Panc1 (cell line): ENCODE results near the gene SLC16A8. TPM values are rescaled to one million over a fixed set of nuclear protein-coding genes. Genes with fewer than 3 reads are reported as not detected.

Experiments used
- ATAC-seq: fragments of 200-7000 bp; cut with Tn5 transposase; 2 replicates; pipeline ENCODE4 v1.9.1; 2020; ENCODE audit warnings: mild to moderate bottlenecking, moderate library complexity
- BruUV-seq: library from RNA; stranded (reverse); fragments of 400-500 nt; replicated peaks from 2 replicates; lab custom pipeline; 2021; lab: Mats Ljungman, UMichigan
- CTCF ChIA-PET: fragments of 300-600 bp; sonication (Branson Sonifier 250); formaldehyde crosslinking; loops from one replicate; lab custom pipeline; 2022; ENCODE audit warnings: antibody characterized with exemption; lab: Charles Lee
- POLR2A ChIA-PET: fragments of 300-600 bp; sonication (Branson Sonifier 250); formaldehyde crosslinking; loops from one replicate; lab custom pipeline; 2022; ENCODE audit warnings: antibody characterized with exemption; lab: Charles Lee
- DNase-seq: peaks from one replicate; pipeline ENCODE4 v3.0.0-alpha.2; 2010; ENCODE audit warnings: low read depth, low spot score
- H3K27ac ChIP-seq: 2 replicates; pipeline ENCODE4 v1.5.1; 2011; ENCODE audit warnings: mild to moderate bottlenecking, low read length, inconsistent platforms
- H3K27me3 ChIP-seq: fragments of 200-500 bp; sonication (Bioruptor generic); 2 replicates; pipeline ENCODE4 v1.6.0; 2014; ENCODE audit warnings: low read length, inconsistent platforms; ENCODE audit not compliant: control insufficient read depth, insufficient read depth
- H3K36me3 ChIP-seq: fragments of 200-500 bp; sonication (Bioruptor generic); 2 replicates; pipeline ENCODE4 v1.5.1; 2014; ENCODE audit warnings: inconsistent platforms, mild to moderate bottlenecking, low read length, moderate library complexity; ENCODE audit not compliant: control insufficient read depth, insufficient read depth
- H3K4me1 ChIP-seq: 2 replicates; pipeline ENCODE4 v1.5.1; 2011; ENCODE audit warnings: inconsistent platforms, mild to moderate bottlenecking, low read length, moderate library complexity; ENCODE audit not compliant: control insufficient read depth, insufficient read depth
- H3K4me3 ChIP-seq, 2 experiments: 2 replicates each; pipeline ENCODE4 v1.5.1; 2011 to 2012; ENCODE audit warnings: low read depth in 2 of 2, low read length in 2 of 2, mild to moderate bottlenecking in 2 of 2, inconsistent platforms in 1 of 2, moderate library complexity in 1 of 2
- H3K9me3 ChIP-seq: fragments of 200-500 bp; sonication (Bioruptor generic); 2 replicates; pipeline ENCODE4 v1.5.1; 2014; ENCODE audit warnings: low read depth, mild to moderate bottlenecking, inconsistent platforms, low read length, moderate library complexity; ENCODE audit not compliant: control insufficient read depth, insufficient read depth
- POLR2AphosphoS5 ChIP-seq: IDR thresholded peaks from 2 replicates; pipeline ENCODE4 v1.6.1; 2012; ENCODE audit warnings: mild to moderate bottlenecking, low read depth, low read length, moderate library complexity
- SIN3A ChIP-seq: IDR thresholded peaks from 2 replicates; pipeline ENCODE4 v1.6.1; 2012; ENCODE audit warnings: low read depth, mild to moderate bottlenecking, low read length, moderate library complexity, borderline replicate concordance; ENCODE audit not compliant: insufficient read depth
- TCF7L2 ChIP-seq: IDR thresholded peaks from 2 replicates; pipeline ENCODE4 v1.6.1; 2011; ENCODE audit warnings: mild to moderate bottlenecking, low read depth, low read length, inconsistent platforms
- in situ Hi-C: cut with HindIII; loops from 2 replicates; pipeline ENCODE4 v1.10.0; 2016; ENCODE audit warnings: low sequenced_read_pairs, low pct_unique_long_range_greater_than_20kb
- intact Hi-C: fragments of 100-400 bp; cut with micrococcal nuclease; formaldehyde crosslinking; loops from one replicate; pipeline ENCODE4 v1.10.0; 2022; ENCODE audit not compliant: unreplicated experiment
- total RNA-seq: library from RNA; stranded (reverse); gene quantifications from one replicate; pipeline ENCODE4 v1.2.1, GENCODE V29; 2021; ENCODE audit not compliant: unreplicated experiment
- TF ChIP-seq, protein P1 (sequence below): fragments of 450-650 bp; IDR thresholded peaks from 2 replicates; pipeline ENCODE4 v1.5.1; 2017; ENCODE audit warnings: mild to moderate bottlenecking
- TF ChIP-seq, protein P2 (sequence below), 2 experiments: IDR thresholded peaks; 2 replicates each; pipeline ENCODE4 v1.6.1; 2011 to 2012; ENCODE audit warnings: low read depth in 2 of 2, control low read depth in 1 of 2, low read length in 1 of 2, mild to moderate bottlenecking in 1 of 2, moderate library complexity in 1 of 2; ENCODE audit not compliant: insufficient read depth in 1 of 2

The SLC16A8 gene
- total RNA-seq, 1 experiment from 2014 or later = not detected

DNA sequence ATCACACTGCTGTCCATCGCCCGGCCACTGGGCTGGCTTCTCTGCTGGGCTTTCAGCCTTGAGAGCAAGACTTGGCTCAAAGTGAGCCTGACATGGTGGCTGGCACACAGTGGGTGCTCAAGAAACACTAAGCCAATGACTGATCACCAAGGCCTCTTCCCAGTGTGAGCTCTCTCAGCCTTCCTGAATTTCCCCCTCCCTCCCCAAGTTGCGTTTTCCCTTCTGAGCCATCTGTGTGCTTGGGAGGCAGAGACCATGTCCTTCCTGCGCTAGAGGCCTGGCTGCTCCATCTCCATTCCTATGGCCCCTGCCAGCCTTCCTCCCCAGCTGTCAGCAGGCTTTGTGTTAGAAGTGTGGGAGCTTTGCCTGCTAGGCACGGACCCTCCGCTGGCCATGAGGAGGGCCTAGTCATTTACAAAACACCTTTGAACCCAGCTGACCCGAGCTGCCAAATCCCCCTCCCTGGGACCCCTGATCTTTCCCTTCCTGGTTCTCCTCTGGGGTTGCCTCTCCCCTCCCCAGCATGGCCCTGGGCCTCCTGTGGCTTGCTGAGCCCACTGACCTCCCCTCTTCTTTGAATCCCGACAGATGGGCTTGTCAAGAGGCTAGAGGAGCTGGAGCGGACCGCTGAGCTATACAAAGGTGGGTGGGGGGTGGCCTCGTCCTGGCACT, 13.6 kb downstream of the SLC16A8 start:
- Histone ChIP-seq H3K4me1 (no peaks in the 10 kb centered on the region), H3K9me3 (no peaks in the 10 kb centered on the region), H3K27me3 (no peaks in the 10 kb centered on the region), H3K4me3 (no peak overlapping the region), H3K36me3 (no peaks in the 10 kb centered on the region), H3K27ac (no peak overlapping the region)
- TF ChIP-seq SIN3A (no peak), TCF7L2 (no peak), POLR2AphosphoS5 (no peak)
- TF ChIP-seq, protein P1, sequence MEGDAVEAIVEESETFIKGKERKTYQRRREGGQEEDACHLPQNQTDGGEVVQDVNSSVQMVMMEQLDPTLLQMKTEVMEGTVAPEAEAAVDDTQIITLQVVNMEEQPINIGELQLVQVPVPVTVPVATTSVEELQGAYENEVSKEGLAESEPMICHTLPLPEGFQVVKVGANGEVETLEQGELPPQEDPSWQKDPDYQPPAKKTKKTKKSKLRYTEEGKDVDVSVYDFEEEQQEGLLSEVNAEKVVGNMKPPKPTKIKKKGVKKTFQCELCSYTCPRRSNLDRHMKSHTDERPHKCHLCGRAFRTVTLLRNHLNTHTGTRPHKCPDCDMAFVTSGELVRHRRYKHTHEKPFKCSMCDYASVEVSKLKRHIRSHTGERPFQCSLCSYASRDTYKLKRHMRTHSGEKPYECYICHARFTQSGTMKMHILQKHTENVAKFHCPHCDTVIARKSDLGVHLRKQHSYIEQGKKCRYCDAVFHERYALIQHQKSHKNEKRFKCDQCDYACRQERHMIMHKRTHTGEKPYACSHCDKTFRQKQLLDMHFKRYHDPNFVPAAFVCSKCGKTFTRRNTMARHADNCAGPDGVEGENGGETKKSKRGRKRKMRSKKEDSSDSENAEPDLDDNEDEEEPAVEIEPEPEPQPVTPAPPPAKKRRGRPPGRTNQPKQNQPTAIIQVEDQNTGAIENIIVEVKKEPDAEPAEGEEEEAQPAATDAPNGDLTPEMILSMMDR = no peak
- TF ChIP-seq, protein P2, sequence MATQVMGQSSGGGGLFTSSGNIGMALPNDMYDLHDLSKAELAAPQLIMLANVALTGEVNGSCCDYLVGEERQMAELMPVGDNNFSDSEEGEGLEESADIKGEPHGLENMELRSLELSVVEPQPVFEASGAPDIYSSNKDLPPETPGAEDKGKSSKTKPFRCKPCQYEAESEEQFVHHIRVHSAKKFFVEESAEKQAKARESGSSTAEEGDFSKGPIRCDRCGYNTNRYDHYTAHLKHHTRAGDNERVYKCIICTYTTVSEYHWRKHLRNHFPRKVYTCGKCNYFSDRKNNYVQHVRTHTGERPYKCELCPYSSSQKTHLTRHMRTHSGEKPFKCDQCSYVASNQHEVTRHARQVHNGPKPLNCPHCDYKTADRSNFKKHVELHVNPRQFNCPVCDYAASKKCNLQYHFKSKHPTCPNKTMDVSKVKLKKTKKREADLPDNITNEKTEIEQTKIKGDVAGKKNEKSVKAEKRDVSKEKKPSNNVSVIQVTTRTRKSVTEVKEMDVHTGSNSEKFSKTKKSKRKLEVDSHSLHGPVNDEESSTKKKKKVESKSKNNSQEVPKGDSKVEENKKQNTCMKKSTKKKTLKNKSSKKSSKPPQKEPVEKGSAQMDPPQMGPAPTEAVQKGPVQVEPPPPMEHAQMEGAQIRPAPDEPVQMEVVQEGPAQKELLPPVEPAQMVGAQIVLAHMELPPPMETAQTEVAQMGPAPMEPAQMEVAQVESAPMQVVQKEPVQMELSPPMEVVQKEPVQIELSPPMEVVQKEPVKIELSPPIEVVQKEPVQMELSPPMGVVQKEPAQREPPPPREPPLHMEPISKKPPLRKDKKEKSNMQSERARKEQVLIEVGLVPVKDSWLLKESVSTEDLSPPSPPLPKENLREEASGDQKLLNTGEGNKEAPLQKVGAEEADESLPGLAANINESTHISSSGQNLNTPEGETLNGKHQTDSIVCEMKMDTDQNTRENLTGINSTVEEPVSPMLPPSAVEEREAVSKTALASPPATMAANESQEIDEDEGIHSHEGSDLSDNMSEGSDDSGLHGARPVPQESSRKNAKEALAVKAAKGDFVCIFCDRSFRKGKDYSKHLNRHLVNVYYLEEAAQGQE (IDR thresholded peaks at IDR 0.05; ENCODE audit: insufficient read depth in 1 of 2, low read depth in 2 of 2, low read length in 1 of 2) = no peak
- no peak for DNase-seq
- ChIA-PET CTCF (interaction anchor here (0.6 kb wide), 1 partner anchor 20 kb away, joined by 9 read pairs; no protein-coding TSS in a partner anchor), POLR2A (no interaction called here)
- in situ Hi-C loops = no loop called here
- BruUV-seq = no TSS peak
- no peak for ATAC-seq
- intact Hi-C loops = no loop called here

DNA sequence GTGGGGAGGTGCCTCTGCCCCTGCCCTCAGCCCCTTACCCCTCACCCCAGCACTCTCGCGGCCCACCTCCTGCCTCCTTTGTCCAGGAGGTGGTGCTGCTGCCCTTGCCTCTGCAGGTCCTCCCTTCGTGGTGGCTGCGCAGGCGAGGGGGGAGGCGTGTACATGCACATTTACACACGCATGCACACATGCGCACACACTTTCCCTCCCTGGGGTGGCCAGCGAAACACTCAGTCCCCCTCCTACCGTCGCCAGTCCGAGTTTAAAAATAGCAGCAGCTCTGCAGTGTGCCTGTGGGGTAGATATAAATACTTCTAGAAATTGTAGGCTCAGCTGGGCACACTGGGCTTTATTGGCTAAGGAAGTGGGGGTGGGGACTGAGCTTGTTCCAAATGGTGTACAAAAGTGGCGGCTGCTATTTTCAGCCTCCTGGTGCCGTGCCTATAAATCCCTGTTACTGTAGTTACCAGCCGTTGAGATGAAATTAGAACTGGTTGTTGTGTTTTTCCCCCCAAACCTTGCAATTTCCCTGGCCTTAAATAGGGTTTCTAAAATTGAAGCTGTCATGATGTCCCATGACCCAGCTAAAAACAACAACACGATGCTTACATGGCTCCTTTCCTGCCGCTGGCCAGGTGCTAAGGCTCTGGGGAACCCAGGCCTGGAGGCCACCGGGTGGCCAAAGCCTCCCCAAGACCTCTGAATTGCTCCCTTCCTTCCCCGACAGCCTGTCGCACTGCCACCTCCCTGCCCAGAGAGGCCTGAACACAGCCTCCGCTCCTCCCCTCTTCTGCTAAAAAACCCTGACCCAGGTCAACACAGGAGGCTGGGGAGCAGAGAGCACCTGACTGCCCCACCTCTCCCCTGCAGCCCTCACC, 14.4 kb downstream of the SLC16A8 start:
- intact Hi-C loops (no loop called here), in situ Hi-C loops (no loop called here)
- no TSS peak for BruUV-seq
- DNase-seq = no peak
- TF ChIP-seq SIN3A = no peak
- TF ChIP-seq, protein P1 = peak; percentile 78
- TF ChIP-seq POLR2AphosphoS5 = no peak
- no peak for TF ChIP-seq TCF7L2
- TF ChIP-seq, protein P2 (IDR thresholded peaks at IDR 0.05; ENCODE audit: insufficient read depth in 1 of 2, low read depth in 2 of 2, low read length in 1 of 2) = no peak
- POLR2A ChIA-PET = no interaction called here
- Histone ChIP-seq H3K9me3 (no peaks in the 10 kb centered on the region), H3K4me1 (no peaks in the 10 kb centered on the region), H3K27ac (no peak overlapping the region), H3K36me3 (no peaks in the 10 kb centered on the region), H3K27me3 (no peaks in the 10 kb centered on the region), H3K4me3 (no peak overlapping the region)
- ATAC-seq = peak; percentile 70; the same call in 1 of the 2 replicates
- CTCF ChIA-PET = no interaction called here
